G401 (cell line): Measurements from ENCODE around the gene KRT5. TPM values are rescaled to one million over a fixed set of nuclear protein-coding genes. Genes with fewer than 3 reads are reported as not detected.
A peak's percentile ranks its signal among the peaks of the same experiment; 100 is the strongest.
"Not testable (repeated sequence)": the region's sequence is repeated elsewhere in the genome, so short reads cannot be mapped to it uniquely, and the experiment has no call there.

Experiments
- DNase-seq: peaks from one replicate; pipeline ENCODE4 v3.0.0-alpha.2; 2015; ENCODE audit warnings: low spot score
- in situ Hi-C: cut with HindIII; loops from 2 replicates; pipeline ENCODE4 v1.10.0; 2016; ENCODE audit warnings: low sequenced_read_pairs, mixed read lengths
- total RNA-seq: library from RNA; depleted of rRNA; stranded (reverse); fragments of >200 nt; shearing (Covaris generic); gene quantifications from 2 replicates; pipeline ENCODE4 v1.2.3, GENCODE V29; 2014

The KRT5 gene
- total RNA-seq, 1 experiment from 2014 or later = not detected

- DNase-seq, in situ Hi-C loops: not testable (repeated sequence)
These were observed 19.6 kb downstream of the KRT5 start for GRCh38 chr12:52500574-52500973.

DNA sequence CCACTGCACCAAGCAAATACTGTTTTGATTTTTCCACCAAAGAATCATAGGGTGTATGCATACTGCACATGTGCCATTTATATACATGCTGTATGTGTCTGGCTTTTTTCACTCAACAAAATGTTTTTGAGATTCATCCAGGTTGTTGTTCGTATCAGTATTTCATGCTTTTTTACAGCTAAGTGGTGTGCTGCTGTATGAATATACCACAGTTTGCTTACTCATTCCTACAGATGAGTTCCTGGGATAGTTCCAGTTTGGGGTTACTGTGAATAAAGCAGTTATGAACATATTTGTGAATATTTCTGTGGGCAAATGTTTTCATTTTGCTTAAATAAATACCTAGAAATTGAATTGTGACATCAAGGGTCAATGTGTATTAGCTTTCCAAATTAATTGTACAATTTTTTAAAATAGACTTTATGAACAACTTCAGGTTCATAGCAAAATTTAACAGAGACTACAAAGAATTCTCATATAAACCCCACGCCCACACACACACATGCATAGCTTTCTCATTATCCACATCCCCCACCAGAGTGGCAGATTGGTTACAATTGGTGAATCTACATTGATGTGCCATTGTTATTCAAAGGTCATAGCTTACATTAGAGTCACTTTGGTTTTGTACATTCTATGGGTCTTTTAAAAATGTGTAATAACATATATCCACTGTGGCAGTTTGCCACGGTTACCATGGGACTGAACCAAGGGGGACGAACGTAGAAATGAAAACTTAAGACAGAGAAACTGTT is 20.2 kb downstream of the KRT5 start:
- in situ Hi-C loops = no loop called here

DNA sequence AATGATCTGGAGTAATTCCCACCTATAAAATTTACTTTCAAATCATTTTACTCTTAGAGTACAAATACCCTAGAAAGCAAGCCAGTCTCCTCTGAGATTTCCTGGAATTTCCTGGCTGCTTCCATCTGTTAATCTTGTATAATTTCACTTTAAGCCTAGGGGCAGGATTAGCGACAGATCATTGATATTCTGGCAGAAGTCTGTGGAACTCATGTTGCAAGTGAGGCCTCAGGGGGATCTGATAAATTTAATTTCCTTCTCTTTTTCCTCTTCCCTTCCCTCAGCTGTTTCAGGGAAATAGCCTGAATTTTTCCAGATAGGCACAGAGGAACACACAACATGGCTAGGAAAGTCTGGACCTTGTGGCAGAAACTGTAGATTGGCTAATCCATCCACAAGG is 21.2 kb downstream of the KRT5 start:
- in situ Hi-C loops = no loop called here
- DNase-seq = no peak

More for the DNA sequence above, 20.2 kb downstream of the KRT5 start:
- no peak for DNase-seq

DNA sequence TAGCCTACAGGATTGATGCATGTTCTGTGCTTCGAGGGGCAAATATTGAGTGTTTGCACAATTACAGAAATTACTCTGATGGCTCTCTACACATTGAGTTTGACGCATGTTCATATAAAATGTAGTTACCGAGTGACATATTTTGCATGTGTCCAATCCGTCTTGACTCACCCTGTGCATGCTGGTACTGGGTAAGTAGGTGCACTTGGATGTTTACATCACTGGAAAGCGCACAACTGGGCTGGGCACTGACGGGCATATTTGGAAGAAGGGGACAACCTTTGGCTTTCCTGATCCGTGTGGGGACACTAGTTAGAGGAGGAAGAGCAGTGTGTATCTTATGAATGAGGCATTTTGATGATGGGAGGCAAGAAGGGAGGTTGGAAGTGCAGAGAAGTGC is 22.2 kb downstream of the KRT5 start:
- in situ Hi-C loops = no loop called here

GRCh38 chr12:52496590-52497071 is 23.6 kb downstream of the KRT5 start:
- no peak for DNase-seq
- in situ Hi-C loops = no loop called here

More for the DNA sequence above, 22.2 kb downstream of the KRT5 start:
- DNase-seq = no peak

- DNase-seq = no peak
- in situ Hi-C loops = no loop called here
These were observed 24.1 kb downstream of the KRT5 start for GRCh38 chr12:52496054-52496453.

GRCh38 chr12:52495389-52495788 is 24.8 kb downstream of the KRT5 start:
- DNase-seq = peak; percentile 30
- in situ Hi-C loops = no loop called here

- in situ Hi-C loops = no loop called here
- DNase-seq = no peak
These were observed 25.7 kb downstream of the KRT5 start for GRCh38 chr12:52494518-52494917.

GRCh38 chr12:52494100-52494499 is 26.1 kb downstream of the KRT5 start:
- in situ Hi-C loops = no loop called here
- DNase-seq = no peak

DNA sequence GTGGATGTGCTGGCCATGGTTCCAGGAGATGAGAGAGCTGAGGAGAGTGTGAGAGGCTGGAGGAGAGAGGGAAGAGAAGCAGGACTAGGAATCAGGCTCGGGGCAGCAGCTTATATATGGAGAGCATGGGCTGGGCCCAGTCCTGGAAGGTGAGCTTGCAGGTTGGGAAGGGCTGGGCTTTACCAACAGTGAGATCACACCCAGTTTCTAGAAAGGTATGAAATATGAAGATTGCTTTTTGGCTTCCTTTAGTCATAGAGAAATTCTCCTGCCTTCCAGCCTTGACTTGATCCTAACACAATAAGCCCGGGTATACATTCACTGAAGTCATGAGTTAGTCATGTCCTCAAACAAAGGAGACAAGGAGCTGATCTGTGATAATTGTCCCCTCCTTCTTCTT is 27.0 kb downstream of the KRT5 start, which contains the start of gene KRT6A:
Gene KRT6A (minus strand): TSS at position 86 of the 400 bp plus-strand sequence. CDS start 69 bp downstream, at position 17.
- in situ Hi-C loops = no loop called here
- no peak for DNase-seq

DNA sequence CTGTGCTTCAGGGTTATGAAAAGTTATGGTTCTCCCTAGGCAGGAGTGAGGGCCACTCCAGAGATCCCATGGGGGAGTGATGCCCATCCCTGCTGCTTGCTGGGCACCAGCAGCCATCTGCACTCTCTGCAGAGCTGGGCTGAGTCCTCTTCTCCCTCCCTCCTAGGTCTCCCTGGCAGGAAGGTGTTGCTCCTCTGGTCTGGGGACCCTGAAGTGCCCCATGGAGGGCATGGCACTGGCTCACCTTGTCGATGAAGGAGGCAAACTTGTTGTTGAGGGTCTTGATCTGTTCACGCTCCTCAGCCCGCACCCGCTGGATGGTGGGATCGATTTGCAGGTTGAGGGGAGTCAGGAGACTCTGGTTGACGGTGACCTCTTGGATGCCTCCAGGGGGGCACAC is 27.8 kb downstream of the KRT5 start:
- in situ Hi-C loops, DNase-seq: not testable (repeated sequence)

DNA sequence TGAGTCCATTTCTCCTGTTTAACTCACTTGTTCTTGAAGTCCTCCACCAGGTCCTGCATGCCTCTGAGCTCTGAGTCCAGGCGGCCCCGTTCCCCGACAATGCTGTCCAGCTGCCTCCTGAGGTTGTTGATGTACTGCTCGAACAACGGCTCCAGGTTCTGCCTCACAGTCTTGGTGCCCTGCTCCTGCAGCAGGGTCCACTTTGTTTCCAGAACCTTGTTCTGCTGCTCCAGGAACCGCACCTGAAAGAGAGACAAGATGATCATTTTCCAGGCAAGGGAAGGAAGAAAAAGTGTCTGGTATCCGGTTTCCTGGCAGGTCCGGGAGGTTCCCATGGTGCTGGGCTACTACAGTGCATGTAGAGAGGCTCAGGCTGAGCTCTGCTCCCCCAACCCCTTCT is 28.7 kb downstream of the KRT5 start:
- DNase-seq, in situ Hi-C loops: not testable (repeated sequence)

DNA sequence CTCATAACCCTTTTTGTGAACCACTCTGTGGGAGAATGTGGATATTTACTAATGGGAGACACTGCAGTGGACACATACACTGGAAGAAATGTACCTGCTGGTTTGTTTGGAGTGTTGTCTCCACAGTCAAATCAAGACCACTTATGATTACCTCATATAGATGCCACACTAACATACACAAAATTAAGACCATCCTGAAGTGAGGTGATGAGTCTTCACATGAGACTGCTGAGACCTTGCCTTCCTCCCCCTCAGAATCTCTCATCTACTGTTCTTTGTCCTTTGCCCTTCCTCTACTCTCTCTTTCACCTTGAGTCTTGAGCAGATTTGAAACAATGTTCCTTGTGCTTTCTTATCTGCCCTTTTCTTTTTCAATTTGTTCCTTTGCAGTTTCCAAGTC is 31.5 kb downstream of the KRT5 start:
- DNase-seq = no peak
- in situ Hi-C loops = no loop called here

GRCh38 chr12:52487744-52488443 is 32.3 kb downstream of the KRT5 start:
- DNase-seq, in situ Hi-C loops: not testable (repeated sequence)

DNA sequence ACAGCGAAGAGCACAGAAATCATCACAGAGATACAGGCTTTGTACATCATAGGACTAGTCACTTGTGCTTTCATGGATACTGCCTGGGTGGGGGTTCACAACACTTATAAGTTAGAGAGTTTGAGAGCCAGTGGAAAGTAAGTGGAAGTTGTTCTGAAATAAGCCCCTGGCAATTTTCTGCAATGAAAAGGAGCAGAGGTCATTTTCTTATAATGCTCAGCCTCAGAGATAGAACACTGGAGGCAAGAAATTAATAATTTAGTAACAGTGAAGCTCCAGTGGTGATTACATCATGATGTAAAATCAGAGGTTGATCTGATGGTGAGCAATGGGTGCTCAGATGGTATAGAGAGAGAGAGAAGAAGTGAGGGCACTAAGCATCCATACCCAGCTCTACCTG is 33.0 kb downstream of the KRT5 start:
- in situ Hi-C loops = no loop called here
- DNase-seq = no peak

GRCh38 chr12:52486166-52487105 is 33.8 kb downstream of the KRT5 start:
- no peak for DNase-seq
- in situ Hi-C loops = no loop called here

DNA sequence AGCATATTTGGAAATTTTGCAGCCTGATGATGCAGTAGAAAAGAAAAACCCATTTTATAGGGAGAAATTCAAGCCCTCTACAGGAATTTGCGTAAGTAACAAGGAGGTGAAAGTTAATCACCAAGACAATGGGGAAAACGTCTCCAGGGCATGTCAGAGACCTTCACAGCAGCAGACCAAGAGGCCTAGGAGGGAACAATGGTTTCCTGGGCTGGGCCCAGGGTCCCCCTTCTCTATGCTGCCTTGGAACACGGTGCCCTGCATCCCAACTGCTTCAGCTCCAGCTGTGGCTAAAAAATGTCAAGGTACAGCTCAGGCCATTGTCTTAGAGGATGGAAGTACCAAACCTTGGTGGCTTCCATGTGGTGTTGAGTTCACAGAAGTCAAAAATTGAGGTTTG is 40.1 kb downstream of the KRT5 start:
- in situ Hi-C loops = no loop called here
- DNase-seq = no peak

DNA sequence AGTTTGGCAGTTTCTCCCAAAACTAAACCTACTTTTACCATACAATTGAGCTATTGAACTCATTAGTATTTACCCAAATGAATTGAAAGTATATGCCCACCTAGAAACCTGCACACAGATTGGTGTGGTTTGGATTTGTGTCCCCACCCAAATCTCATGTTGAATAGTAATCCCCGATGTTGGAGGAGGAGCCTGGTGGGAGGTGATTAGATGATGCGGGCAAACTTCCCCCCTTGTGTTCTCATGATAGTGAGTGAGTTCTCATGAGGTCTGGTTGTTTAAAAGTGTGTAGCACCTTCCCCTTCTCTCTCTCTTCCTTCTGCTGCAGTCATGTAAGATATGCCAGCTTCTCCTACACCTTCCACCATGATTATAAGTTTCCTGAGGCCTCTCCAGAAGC is 42.5 kb downstream of the KRT5 start:
- DNase-seq = no peak
- in situ Hi-C loops = no loop called here

- in situ Hi-C loops = no loop called here
- DNase-seq = no peak
These were observed 46.0 kb downstream of the KRT5 start for GRCh38 chr12:52474212-52474611.
